HG03460 (cell line): ENCODE results near the gene ARHGEF17.

Source experiments
- ATAC-seq: cut with Tn5 transposase; IDR thresholded peaks from one replicate; pipeline ENCODE4 v1.9.1; 2021; ENCODE audit not compliant: unreplicated experiment

The ARHGEF17 gene

DNA sequence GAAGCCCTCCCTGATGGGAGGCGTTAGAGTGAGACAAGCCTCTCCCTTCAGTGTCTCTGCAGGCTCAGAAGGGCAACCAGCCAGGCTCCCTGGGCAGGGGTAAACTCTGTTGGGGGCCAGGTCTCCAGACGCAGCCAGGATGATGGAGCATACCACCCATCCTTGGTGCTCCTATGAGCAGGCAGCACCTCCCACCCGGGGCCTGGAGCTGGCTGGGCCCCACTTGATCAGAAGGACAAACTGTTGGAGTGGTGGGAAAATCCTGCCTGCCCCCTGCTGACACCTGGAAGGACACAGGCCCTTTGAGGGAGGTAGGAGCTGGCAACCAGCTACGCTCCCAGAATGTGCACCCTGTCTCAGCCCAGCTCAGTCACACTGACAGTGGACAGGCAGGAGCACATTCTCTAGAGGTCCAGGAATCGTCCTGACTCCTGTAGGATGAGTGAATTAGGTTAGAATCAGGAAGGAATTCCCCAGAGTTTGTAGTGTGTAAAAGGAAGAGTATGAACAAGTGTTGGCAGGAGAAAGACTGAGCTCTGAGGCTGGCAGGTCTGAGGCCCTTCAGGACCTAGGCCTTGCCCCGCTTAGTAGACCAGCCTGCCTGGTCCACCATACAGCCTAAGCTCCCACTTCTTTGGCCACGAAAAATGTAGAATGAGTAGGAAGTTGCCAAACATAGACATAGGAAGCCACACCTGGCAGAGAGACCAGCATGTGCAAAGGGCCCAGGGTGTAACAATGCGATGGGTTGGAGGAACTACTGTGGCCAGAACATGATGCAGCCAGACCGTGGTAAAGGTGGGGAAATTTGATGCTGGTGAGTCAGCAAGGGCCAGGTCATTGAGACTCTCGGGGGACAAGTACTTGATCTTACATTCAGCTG is 19.1 kb downstream of the ARHGEF17 start:
- ATAC-seq, result no peak

DNA sequence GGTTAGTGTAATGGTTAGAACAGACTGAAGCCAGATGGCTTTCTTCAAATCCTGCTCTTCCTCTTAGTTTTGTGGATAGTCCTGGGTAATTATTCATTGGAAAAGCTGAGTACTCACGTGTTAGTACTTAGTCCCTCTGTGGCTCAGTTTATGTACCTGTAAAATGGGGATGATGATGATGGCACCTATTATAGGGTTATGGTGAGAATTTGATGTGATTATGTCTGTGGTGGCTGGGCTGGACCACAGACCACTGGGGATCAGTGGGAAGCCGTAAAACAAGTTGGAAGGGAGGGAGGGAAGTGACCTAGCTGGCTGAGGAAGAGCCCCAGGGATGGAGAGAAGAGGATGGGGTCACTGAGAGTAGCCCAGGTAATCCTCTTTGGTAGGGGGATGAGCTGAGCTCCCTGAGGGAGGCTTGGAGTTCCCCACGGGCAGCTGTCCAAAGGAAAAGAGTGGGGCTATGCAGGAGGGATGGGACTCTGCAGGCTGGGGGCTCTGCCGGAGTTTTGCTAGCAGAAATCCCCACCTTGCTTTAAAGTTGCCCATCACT is 19.8 kb downstream of the ARHGEF17 start:
- no peak for ATAC-seq

DNA sequence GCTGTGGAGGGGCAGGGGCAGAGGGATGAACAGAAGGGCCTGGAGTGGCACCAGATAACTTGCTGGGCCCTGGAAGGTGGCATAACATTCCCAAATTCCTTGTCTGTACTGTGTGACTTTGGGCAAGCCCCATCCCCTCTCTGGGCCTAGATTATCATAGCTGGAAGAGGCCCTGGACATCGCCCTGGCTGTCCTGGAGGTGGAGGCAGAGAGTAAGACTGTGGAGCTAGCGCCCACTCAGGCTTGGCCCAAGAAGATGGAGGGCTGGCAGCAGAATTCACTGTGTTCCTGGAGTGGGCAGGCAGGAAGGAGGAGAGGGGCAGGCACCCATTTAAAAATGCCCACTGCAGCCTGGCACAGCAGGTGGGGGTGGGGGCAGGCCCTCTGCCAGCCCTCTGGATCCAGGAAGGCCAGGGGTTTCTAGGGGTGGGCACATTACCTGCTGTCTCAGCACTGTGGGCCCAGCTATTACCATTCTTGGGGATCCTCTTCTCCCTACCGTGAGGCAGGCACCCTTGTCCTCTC is 22.6 kb downstream of the ARHGEF17 start:
- no peak for ATAC-seq

DNA sequence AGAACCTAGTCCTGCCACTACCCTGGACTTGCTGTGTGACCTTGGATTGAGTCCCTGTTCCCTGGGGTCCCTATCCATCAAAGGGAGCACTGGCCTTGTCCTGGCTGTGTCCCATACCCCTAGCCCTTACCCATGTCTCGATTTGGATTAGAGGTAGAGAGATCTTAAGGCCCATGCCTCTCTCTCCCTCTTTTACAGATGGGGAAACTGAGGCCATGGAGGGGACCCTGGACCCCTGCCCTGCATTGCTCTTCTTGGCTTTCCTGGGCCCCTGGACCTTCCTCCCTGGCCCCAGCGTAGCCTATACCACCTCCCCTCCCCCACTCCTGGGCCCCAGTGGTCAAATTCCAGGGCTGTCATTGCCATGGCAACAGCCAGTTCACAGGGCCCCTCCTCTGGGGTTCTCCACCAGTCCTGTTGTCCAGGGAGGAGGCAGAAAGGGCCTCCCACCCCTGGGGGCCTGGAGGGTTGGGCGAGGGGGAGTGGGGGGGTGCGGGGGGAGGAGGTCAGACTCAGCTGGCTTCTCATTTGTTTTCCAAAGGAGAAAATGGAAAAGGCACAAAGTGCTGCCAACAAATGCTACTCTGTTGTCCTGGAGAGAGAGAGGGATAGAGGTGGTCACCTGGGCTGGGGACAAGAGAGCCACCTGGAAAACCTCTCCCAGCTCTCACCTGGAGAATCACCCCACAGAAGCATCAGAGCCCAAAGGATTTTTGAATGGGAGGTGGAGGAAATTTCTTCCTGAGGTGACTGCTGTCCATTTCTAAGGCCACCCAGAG is 23.3 kb downstream of the ARHGEF17 start:
- ATAC-seq, result no peak

DNA sequence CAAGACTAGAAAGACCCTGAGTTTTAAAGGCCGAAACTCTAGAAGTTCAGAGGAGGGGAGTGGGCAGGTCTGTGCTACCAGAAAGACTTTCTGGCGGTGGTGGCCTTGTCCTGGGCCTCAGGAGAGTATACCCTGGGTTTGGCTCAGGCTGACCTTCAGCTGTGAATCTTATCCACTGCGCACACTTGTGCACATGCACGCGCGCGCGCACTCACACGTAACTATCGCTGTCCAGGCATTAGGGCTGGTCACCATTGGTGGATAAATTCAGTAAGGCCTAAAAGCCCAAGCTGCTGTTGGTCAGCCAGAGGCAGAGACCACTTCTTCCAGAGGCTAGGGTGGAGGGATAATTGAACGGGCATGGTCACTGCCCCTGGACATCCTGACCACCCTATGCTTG is 25.1 kb downstream of the ARHGEF17 start:
- no peak for ATAC-seq

DNA sequence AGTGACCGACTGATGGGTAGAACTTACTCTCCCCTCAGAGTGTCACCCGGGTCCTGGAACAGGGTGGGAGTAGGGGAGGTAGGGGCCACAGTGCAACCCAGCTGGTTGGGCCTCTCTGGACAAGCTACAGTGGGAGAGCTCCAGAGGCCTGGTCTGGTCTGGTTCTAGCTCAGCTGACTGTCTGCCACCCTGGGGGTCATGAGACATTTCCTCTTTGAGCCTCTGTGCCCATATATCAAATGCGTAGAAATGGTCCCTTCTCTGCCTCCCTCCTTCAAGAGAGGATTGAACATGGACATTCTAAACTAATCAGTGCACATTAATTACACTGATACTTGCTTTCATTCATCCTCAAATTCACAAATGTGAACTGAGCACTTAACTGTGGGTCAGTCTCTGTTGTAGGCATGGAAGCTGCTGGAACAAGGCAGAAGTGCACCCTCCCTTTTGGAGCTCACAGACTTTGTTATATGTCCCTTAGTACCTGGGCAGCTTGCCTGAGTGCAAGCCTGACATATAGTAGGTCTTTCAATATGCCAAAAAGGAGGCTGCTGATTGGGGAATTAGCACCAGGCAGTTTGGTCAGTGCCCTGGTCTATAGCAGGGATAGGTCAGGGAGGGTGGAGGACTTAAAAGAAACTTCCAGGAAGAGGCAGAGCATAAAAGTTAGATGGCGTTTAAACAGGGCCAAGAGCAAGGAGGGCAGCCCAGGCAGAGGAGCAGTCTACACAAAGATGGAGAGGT is 25.7 kb downstream of the ARHGEF17 start:
- no peak for ATAC-seq

DNA sequence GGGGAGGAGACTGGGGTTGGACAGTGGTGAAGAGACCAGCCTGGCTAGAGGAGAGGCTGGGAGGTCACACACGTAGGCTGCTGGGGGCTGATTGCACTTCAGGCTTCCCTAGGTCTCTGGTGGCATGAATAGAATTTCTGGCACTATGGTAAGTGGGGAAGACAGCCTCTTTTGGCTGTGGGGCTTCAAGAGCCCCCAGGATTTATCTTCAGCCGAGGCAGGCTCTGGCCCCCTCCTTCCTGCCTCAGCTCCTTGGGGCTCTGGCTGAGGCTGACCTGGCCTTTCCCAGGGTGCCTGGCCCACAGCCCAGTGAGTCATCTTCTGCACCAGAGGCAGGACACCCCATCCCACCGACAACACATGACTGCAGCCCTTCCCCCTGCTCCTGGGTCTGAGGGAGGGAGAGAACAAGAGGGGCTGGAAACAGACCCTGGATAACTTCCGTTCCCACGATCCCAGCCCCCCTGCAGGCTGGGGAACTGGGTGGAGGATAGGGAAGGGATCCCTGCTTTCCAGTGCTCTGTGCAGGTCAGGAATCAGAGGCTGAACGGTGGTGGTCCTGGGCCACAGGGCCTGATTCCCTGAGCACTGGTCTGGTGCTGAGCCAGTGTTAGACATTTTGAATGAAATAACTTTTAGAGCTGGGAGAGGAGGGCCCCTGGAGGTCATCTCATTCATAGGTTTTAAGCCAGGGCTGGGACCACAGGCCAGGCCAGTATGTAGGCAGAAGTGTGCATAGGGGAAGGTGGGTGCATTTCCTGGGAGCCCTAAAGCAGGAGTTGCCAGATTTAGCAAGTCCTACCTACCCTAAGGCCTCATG is 26.5 kb downstream of the ARHGEF17 start:
- no peak for ATAC-seq

DNA sequence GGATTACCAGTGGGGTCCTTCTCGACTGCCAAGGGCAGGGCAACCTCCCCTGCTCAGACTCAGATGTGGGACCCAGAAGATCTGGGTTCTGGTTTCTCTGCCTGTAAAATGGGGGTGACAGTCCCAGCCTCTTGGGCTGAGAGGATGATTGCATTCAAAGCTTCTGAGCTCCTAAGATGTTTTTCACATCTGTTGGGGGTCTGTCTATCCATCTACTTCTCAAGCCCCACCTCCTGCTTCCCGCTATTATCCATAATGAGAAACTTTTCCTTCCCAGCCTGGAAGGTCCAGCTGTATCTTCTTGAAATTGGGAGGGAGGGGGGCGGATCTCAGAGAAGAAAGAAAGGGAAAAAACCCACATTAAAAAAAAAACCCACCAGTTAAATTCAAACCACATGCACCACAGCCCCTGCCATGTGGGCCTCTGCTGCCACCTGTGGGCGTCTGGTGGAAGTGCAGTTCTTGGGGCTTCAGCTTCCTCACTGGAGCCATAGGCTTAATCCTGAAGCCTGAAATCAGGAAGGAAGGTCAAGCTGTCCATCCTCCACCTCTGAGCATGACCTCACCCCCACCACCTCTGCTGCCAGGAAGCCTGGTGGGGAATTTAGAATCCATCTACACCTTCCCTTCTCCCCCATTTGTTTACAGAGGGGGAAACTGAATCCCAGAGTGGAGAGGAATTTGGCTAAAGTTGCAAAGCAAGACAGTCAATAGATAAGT is 27.3 kb downstream of the ARHGEF17 start:
- no peak for ATAC-seq

DNA sequence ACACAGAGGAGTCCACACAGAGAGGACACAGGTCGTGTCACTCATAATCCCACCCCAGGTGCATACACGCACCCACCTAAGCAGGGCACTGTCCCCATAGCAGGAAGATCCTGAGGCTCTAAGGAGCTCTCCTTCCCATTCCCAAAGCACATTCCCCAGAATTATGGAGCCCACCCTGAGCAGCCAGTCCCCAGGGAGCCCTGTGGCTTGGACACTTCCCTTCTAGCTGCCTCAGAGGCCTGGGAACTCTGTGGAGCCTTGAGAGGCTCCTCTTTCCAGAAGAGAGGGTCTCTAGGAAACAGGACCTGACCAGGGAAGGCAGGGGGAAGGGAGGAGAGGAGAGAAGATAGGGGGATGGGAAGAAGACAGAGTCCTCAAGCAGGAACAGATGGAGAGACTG is 29.8 kb downstream of the ARHGEF17 start:
- no peak for ATAC-seq

DNA sequence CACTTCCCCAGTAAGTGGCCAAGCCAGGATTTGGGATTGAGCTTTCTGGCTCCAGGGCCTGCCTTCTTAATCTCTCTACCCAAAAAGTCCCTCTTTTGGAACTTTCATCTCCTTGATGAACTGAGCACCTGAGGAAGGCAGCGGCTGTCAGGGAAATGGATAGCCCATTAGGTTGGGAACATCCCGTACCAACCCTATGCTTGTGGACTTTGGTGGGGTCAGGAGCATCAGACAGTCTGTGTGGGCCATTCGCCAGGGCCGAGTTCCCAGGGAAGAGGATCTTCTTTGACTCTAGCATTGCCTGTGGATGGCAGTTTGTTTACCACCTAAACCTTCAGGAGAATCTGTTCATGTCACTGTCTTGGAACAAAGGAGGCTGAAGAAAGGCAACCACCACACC is 30.2 kb downstream of the ARHGEF17 start:
- no peak for ATAC-seq

DNA sequence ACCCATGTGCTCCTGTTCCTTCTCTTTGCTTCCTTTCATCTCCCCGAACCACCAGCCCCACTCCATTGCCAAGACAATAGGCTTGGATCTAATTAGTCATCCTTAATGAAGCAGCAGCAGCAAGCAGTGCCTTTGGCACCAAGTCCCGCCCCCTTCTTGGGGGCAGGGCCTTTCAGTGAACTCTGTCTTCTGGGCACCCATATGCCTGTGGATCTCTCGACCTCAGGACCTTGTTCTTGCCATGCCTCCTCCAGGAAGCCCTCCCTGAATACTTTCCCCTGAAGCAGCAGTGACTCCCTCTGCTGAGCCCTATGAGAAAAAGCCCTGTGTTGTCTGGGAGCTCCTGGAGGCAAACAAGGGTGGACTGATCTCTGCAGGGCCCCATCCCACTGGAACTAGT is 32.1 kb downstream of the ARHGEF17 start:
- no peak for ATAC-seq

DNA sequence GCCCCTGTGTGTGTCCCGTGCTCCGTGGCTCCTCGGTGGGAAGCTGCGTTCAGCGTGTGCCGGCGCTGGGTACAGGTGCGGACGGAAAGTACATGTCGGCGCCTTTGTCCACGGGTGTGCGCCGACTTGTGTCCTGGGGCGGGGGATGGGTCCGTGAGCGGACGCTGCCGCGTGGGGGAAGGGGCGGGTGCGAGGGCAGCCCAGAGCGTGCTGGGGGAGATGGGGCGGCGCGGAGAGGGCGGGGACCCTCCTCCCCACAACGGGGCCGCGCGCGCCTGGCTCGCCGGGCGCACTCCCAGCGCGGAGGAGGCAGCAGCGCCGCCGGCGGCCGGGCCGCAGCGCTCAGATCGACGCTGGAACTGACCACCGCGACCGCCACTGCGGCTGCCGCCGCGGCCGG is 34.6 kb downstream of the ARHGEF17 start:
- ATAC-seq, result no peak

DNA sequence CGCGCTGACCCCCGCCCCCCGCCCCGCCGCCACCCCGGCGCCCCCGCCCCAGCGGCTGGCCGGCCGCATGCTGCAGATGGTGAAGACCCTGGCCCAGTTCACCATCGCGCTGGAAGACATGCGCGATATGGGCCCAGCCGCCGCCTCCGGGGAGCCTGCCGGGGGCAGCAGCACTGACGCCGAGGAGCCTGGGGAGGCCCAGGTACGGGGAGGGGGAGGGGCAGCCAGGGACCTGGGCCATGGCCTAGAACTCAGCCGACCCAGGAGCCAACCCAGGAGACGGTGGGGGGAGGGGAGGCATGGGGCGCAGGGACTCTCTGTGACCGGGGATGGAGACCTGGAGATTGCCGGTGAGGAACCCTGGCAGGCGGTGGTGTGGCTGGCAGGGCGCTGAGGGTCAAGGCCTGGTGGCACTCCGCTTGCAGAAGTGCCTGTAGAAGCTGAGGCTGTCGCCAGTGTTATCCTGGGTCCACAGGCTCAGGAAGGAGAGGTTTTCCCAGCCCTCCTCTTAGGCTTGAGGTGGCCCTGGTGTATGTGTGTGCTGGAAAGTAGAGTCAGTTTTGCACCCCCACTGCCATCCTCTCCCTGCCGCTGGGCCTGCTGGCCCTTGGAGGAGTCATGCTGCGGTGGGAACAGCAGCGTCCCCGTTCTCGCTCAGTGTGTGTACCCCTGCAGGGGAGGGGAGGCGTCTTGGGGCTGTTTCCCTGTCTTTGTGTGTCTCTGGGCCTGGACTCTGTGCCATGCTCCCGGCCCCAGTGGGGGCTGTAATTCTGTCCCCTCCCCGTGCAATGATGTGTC is 35.2 kb downstream of the ARHGEF17 start:
- ATAC-seq, result no peak

DNA sequence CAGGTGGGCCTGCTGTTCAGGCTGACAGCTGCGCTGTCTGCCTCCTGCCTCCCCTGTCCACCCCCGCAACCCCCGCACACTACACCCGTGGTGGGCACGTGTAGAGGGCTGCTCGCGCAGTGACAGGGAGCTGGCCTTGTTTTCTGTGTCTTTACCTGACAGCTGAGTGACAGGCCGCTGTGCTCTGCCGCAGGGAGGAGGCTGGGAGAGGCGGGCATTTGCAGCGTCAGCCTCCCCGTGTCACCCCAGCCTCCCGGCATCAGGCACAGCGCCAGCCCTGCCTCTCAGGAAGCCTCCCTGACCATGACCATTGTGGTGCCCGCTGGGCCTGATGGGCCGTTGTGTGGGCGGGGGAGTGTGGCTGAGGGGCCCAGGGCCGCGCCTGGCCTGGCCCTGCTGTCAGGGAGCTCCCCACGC is 36.1 kb downstream of the ARHGEF17 start:
- no peak for ATAC-seq

DNA sequence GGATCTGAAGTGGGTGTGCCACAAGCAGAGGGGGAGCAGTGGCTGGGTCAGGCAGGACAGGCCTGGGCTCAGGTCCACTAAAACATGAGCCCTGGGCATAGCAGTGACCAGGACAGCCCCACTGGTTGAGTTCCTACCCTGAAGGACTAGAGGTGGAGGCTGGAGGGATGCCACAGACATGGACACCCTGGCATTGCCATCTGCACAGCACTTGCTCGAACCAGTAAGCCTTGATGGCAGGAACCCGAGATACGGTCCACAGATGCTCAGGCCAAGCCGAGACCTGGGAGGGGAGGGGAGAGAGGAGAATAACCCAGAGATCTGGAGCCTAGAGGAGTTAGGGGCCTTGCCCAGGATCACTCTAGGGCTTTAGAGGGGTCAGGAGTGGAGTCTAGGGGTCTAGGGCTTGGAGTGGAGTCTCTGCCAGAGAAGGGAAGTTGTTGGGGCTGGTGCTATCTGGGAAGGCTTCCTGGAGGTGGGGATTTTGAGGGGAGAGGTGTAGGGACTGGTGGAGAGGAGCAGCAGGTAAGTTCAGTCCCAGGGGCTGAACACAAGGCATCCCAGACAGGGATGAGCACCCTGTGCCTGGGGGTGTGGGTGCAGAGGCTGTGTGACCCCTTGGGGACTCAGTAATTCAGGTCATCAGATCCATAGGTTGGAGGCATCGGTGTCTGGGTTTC is 37.5 kb downstream of the ARHGEF17 start:
- ATAC-seq, result no peak

DNA sequence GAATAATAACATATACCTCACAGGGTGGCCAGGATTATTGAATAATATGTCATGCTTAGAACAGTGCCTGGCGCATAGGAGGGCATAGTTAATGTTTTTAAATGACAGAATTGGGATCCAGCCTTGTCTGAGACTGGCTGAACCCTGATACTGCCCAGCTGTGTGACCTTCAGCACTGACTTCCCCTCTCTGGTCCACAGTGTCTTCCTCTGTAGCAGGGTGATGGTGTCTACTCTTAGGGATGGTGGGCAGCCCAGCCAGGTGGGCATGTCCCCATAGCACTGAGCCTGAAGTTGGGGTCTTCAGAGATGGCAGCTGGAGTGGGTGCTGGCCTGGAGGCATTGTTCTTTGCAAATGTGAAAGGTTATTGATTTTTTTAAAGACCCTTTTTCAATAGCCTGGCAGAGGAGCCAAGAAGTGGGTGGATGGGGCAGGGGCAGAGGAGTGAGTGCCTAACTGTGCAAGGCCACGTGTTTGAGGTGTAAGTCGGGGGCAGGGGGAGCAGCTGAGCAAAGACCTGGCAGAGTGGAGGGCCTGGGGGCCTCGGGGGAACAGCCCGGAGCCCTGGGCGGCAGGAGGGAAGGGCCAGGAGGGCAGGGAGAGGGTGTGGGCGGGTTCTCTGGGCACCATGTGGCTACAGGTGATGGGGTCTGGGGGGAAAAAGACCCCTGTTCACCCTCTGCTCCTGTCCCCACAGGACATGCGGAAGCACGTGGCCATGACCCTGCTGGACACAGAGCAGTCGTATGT is 38.3 kb downstream of the ARHGEF17 start:
- no peak for ATAC-seq

DNA sequence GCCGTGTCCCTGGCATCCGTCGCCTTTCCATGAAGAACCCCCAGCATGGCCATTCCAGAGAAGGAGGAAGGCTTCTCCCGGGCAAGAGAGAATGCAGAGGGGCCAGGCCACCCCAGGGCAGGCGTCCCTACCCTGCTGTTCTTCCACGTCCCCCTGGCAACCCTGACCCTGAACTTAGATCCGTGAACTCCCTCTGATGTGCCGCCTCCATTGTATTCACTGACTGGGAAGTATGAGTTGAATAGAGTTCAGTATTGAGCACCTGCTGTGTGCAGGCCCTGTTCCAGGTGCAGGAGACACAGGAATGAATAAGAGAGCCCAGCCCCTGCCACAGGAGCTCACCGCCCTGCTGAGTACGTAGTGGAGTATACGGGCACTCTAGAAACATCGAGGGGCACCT is 39.0 kb downstream of the ARHGEF17 start:
- no peak for ATAC-seq
